Activated naive CD8-positive, alpha-beta T cell (primary cell): Measurements from ENCODE around the gene UVRAG.

ENCODE experiments used
- H3K27ac Mint-ChIP-seq: one replicate; pipeline ENCODE4 v1.8.0; 2021; ENCODE audit warnings: mixed read lengths
- H3K27me3 Mint-ChIP-seq: one replicate; pipeline ENCODE4 v1.8.0; 2021; ENCODE audit warnings: mixed read lengths
- H3K36me3 Mint-ChIP-seq: one replicate; pipeline ENCODE4 v1.8.0; 2021; ENCODE audit warnings: mixed read lengths
- H3K4me1 Mint-ChIP-seq: one replicate; pipeline ENCODE4 v1.8.0; 2021; ENCODE audit warnings: low read depth, mixed read lengths
- H3K4me3 Mint-ChIP-seq: one replicate; pipeline ENCODE4 v1.8.0; 2021; ENCODE audit warnings: mild to moderate bottlenecking, mixed read lengths
- H3K9me3 Mint-ChIP-seq: one replicate; pipeline ENCODE4 v1.8.0; 2021; ENCODE audit warnings: low read depth, mixed read lengths

UVRAG gene

GRCh38 chr11:75779960-75780359 lies 35.0 kb upstream of the UVRAG start:
- no peak overlapping the region for H3K27ac Mint-ChIP-seq
- H3K27me3 Mint-ChIP-seq = no peaks in the 10 kb centered on the region
- no peak overlapping the region for H3K4me3 Mint-ChIP-seq
- H3K9me3 Mint-ChIP-seq = no peaks in the 10 kb centered on the region
- H3K4me1 Mint-ChIP-seq = no peaks in the 10 kb centered on the region
- H3K36me3 Mint-ChIP-seq = no peaks in the 10 kb centered on the region

GRCh38 chr11:75780888-75781287 lies 34.1 kb upstream of the UVRAG start:
- H3K27ac Mint-ChIP-seq = no peak overlapping the region
- no peaks in the 10 kb centered on the region for H3K4me1 Mint-ChIP-seq
- no peak overlapping the region for H3K4me3 Mint-ChIP-seq

GRCh38 chr11:75781296-75781695 lies 33.7 kb upstream of the UVRAG start:
- H3K9me3 Mint-ChIP-seq = no peaks in the 10 kb centered on the region
- H3K4me3 Mint-ChIP-seq = no peak overlapping the region
- H3K27ac Mint-ChIP-seq = no peak overlapping the region
- H3K4me1 Mint-ChIP-seq = no peaks in the 10 kb centered on the region
- H3K36me3 Mint-ChIP-seq = no peaks in the 10 kb centered on the region
- no peaks in the 10 kb centered on the region for H3K27me3 Mint-ChIP-seq

More at GRCh38 chr11:75780888-75781287, 34.1 kb upstream of the UVRAG start:
- Mint-ChIP-seq H3K27me3 (no peaks in the 10 kb centered on the region), H3K9me3 (no peaks in the 10 kb centered on the region), H3K36me3 (no peaks in the 10 kb centered on the region)

- Mint-ChIP-seq H3K36me3 (no peaks in the 10 kb centered on the region), H3K27me3 (no peaks in the 10 kb centered on the region)
Measured at GRCh38 chr11:75781831-75782230, 33.2 kb upstream of the UVRAG start.

GRCh38 chr11:75782540-75783263 lies 32.3 kb upstream of the UVRAG start:
- H3K27ac Mint-ChIP-seq = no peak overlapping the region
- no peaks in the 10 kb centered on the region for H3K27me3 Mint-ChIP-seq

More at GRCh38 chr11:75781831-75782230, 33.2 kb upstream of the UVRAG start:
- H3K4me3 Mint-ChIP-seq = no peak overlapping the region
- H3K27ac Mint-ChIP-seq = no peak overlapping the region
- no peaks in the 10 kb centered on the region for H3K4me1 Mint-ChIP-seq
- no peaks in the 10 kb centered on the region for H3K9me3 Mint-ChIP-seq

GRCh38 chr11:75783416-75784084 lies 31.5 kb upstream of the UVRAG start:
- Mint-ChIP-seq H3K9me3 (no peaks in the 10 kb centered on the region), H3K36me3 (no peaks in the 10 kb centered on the region), H3K4me1 (no peaks in the 10 kb centered on the region), H3K27ac (no peak overlapping the region), H3K4me3 (no peak overlapping the region), H3K27me3 (no peaks in the 10 kb centered on the region)

More at GRCh38 chr11:75782540-75783263, 32.3 kb upstream of the UVRAG start:
- H3K36me3 Mint-ChIP-seq = no peaks in the 10 kb centered on the region
- H3K4me1 Mint-ChIP-seq = no peaks in the 10 kb centered on the region
- no peaks in the 10 kb centered on the region for H3K9me3 Mint-ChIP-seq
- no peak overlapping the region for H3K4me3 Mint-ChIP-seq

- Mint-ChIP-seq H3K9me3 (no peaks in the 10 kb centered on the region), H3K4me3 (no peak overlapping the region), H3K27ac (no peak overlapping the region), H3K4me1 (no peaks in the 10 kb centered on the region), H3K36me3 (no peaks in the 10 kb centered on the region), H3K27me3 (no peaks in the 10 kb centered on the region)
Measured at GRCh38 chr11:75784085-75784478, 30.9 kb upstream of the UVRAG start.

- Mint-ChIP-seq H3K9me3 (no peaks in the 10 kb centered on the region), H3K27ac (no peak overlapping the region), H3K4me3 (no peak overlapping the region), H3K36me3 (no peaks in the 10 kb centered on the region), H3K4me1 (no peaks in the 10 kb centered on the region), H3K27me3 (no peaks in the 10 kb centered on the region)
Measured at GRCh38 chr11:75784506-75784905, 30.5 kb upstream of the UVRAG start.

- no peaks in the 10 kb centered on the region for H3K27me3 Mint-ChIP-seq
- H3K27ac Mint-ChIP-seq = no peak overlapping the region
- no peak overlapping the region for H3K4me3 Mint-ChIP-seq
- no peaks in the 10 kb centered on the region for H3K36me3 Mint-ChIP-seq
- H3K4me1 Mint-ChIP-seq = no peaks in the 10 kb centered on the region
- no peaks in the 10 kb centered on the region for H3K9me3 Mint-ChIP-seq
Measured at GRCh38 chr11:75785187-75785586, 29.8 kb upstream of the UVRAG start.

GRCh38 chr11:75786101-75786736 lies 28.8 kb upstream of the UVRAG start:
- Mint-ChIP-seq H3K9me3 (no peaks in the 10 kb centered on the region), H3K4me3 (no peak overlapping the region), H3K27ac (no peak overlapping the region), H3K36me3 (no peaks in the 10 kb centered on the region), H3K27me3 (no peaks in the 10 kb centered on the region), H3K4me1 (no peaks in the 10 kb centered on the region)

- Mint-ChIP-seq H3K27ac (no peak overlapping the region), H3K36me3 (no peaks in the 10 kb centered on the region), H3K27me3 (no peaks in the 10 kb centered on the region), H3K9me3 (no peaks in the 10 kb centered on the region), H3K4me3 (no peak overlapping the region), H3K4me1 (no peaks in the 10 kb centered on the region)
Measured at GRCh38 chr11:75789521-75789920, 25.5 kb upstream of the UVRAG start.

GRCh38 chr11:75790986-75791385 lies 24.0 kb upstream of the UVRAG start:
- H3K4me1 Mint-ChIP-seq = no peaks in the 10 kb centered on the region
- H3K36me3 Mint-ChIP-seq = no peaks in the 10 kb centered on the region
- H3K27ac Mint-ChIP-seq = no peak overlapping the region
- no peaks in the 10 kb centered on the region for H3K27me3 Mint-ChIP-seq
- H3K9me3 Mint-ChIP-seq = no peaks in the 10 kb centered on the region
- H3K4me3 Mint-ChIP-seq = no peak overlapping the region

- Mint-ChIP-seq H3K36me3 (no peaks in the 10 kb centered on the region), H3K27me3 (no peaks in the 10 kb centered on the region), H3K27ac (no peak overlapping the region), H3K4me1 (no peaks in the 10 kb centered on the region), H3K4me3 (no peak overlapping the region), H3K9me3 (no peaks in the 10 kb centered on the region)
Measured at GRCh38 chr11:75792127-75792731, 22.8 kb upstream of the UVRAG start.

GRCh38 chr11:75792997-75793800 lies 21.8 kb upstream of the UVRAG start:
- no peak overlapping the region for H3K27ac Mint-ChIP-seq
- no peak overlapping the region for H3K4me3 Mint-ChIP-seq
- no peaks in the 10 kb centered on the region for H3K4me1 Mint-ChIP-seq
- no peaks in the 10 kb centered on the region for H3K36me3 Mint-ChIP-seq
- no peaks in the 10 kb centered on the region for H3K9me3 Mint-ChIP-seq
- H3K27me3 Mint-ChIP-seq = no peaks in the 10 kb centered on the region
